Measurements from ENCODE around the gene SLIT3. TPM values are rescaled to one million over a fixed set of nuclear protein-coding genes. Genes with fewer than 3 reads are reported as not detected.

SLIT3 gene
- total and polyA plus RNA-seq, 2 experiments from 2014 or later = 0.59 to 0.71 TPM

GRCh38 chr5:169272731-169273427 lies 28.1 kb downstream of the SLIT3 start:
- H3K27me3 ChIP-seq (ENCODE audit: insufficient read depth) = no peaks in the 10 kb centered on the region
- no peak overlapping the region for H3K4me2 ChIP-seq
- no peaks in the 10 kb centered on the region for H3F3A ChIP-seq (replicated peaks; ENCODE audit: low read depth)
- TF ChIP-seq ZNF331 (CRISPR knock-in tag; IDR thresholded peaks at IDR 0.05; ENCODE audit: low read depth) = no peak
- no peak for TF ChIP-seq STAT1 (IDR thresholded peaks at IDR 0.05; ENCODE audit: unreplicated experiment)
- TF ChIP-seq, protein P1, sequence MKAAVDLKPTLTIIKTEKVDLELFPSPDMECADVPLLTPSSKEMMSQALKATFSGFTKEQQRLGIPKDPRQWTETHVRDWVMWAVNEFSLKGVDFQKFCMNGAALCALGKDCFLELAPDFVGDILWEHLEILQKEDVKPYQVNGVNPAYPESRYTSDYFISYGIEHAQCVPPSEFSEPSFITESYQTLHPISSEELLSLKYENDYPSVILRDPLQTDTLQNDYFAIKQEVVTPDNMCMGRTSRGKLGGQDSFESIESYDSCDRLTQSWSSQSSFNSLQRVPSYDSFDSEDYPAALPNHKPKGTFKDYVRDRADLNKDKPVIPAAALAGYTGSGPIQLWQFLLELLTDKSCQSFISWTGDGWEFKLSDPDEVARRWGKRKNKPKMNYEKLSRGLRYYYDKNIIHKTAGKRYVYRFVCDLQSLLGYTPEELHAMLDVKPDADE (IDR thresholded peaks at IDR 0.05) = no peak
- TF ChIP-seq, protein P2, sequence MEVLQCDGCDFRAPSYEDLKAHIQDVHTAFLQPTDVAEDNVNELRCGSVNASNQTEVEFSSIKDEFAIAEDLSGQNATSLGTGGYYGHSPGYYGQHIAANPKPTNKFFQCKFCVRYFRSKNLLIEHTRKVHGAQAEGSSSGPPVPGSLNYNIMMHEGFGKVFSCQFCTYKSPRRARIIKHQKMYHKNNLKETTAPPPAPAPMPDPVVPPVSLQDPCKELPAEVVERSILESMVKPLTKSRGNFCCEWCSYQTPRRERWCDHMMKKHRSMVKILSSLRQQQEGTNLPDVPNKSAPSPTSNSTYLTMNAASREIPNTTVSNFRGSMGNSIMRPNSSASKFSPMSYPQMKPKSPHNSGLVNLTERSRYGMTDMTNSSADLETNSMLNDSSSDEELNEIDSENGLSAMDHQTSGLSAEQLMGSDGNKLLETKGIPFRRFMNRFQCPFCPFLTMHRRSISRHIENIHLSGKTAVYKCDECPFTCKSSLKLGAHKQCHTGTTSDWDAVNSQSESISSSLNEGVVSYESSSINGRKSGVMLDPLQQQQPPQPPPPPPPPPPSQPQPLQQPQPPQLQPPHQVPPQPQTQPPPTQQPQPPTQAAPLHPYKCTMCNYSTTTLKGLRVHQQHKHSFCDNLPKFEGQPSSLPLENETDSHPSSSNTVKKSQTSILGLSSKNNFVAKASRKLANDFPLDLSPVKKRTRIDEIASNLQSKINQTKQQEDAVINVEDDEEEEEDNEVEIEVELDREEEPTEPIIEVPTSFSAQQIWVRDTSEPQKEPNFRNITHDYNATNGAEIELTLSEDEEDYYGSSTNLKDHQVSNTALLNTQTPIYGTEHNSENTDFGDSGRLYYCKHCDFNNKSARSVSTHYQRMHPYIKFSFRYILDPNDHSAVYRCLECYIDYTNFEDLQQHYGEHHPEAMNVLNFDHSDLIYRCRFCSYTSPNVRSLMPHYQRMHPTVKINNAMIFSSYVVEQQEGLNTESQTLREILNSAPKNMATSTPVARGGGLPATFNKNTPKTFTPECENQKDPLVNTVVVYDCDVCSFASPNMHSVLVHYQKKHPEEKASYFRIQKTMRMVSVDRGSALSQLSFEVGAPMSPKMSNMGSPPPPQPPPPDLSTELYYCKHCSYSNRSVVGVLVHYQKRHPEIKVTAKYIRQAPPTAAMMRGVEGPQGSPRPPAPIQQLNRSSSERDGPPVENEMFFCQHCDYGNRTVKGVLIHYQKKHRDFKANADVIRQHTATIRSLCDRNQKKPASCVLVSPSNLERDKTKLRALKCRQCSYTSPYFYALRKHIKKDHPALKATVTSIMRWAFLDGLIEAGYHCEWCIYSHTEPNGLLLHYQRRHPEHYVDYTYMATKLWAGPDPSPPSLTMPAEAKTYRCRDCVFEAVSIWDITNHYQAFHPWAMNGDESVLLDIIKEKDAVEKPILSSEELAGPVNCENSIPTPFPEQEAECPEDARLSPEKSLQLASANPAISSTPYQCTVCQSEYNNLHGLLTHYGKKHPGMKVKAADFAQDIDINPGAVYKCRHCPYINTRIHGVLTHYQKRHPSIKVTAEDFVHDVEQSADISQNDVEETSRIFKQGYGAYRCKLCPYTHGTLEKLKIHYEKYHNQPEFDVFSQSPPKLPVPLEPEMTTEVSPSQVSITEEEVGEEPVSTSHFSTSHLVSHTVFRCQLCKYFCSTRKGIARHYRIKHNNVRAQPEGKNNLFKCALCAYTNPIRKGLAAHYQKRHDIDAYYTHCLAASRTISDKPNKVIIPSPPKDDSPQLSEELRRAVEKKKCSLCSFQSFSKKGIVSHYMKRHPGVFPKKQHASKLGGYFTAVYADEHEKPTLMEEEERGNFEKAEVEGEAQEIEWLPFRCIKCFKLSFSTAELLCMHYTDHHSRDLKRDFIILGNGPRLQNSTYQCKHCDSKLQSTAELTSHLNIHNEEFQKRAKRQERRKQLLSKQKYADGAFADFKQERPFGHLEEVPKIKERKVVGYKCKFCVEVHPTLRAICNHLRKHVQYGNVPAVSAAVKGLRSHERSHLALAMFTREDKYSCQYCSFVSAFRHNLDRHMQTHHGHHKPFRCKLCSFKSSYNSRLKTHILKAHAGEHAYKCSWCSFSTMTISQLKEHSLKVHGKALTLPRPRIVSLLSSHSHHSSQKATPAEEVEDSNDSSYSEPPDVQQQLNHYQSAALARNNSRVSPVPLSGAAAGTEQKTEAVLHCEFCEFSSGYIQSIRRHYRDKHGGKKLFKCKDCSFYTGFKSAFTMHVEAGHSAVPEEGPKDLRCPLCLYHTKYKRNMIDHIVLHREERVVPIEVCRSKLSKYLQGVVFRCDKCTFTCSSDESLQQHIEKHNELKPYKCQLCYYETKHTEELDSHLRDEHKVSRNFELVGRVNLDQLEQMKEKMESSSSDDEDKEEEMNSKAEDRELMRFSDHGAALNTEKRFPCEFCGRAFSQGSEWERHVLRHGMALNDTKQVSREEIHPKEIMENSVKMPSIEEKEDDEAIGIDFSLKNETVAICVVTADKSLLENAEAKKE (CRISPR knock-in tag; IDR thresholded peaks at IDR 0.05) = no peak
- no peak for TF ChIP-seq CTCF (conservative IDR thresholded peaks at IDR 0.05; ENCODE audit: low read depth in 2 of 2)
- TF ChIP-seq ZNF114 (CRISPR knock-in tag; IDR thresholded peaks at IDR 0.05) = no peak
- no peak for TF ChIP-seq CREB1 (CRISPR knock-in tag; IDR thresholded peaks at IDR 0.05; ENCODE audit: low read depth)
- no peak for TF ChIP-seq EZH2 (IDR thresholded peaks at IDR 0.05; ENCODE audit: low read depth, unreplicated experiment)
- TF ChIP-seq REST (IDR thresholded peaks at IDR 0.05; ENCODE audit: unreplicated experiment) = no peak
- no peak for TF ChIP-seq EZH2phosphoT487 (IDR thresholded peaks at IDR 0.05; ENCODE audit: unreplicated experiment)
- no peak for TF ChIP-seq NANOG (IDR thresholded peaks at IDR 0.05; ENCODE audit: borderline replicate concordance)
- no peak for TF ChIP-seq POLR2AphosphoS5 (IDR thresholded peaks at IDR 0.05; ENCODE audit: low read depth)
- TF ChIP-seq JUNB (IDR thresholded peaks at IDR 0.05; ENCODE audit: unreplicated experiment) = no peak
- H3K36me3 ChIP-seq (ENCODE audit: insufficient read depth) = no peaks in the 10 kb centered on the region
- H3K4me1 ChIP-seq (ENCODE audit: insufficient read depth) = no peaks in the 10 kb centered on the region
- H4K20me1 ChIP-seq (replicated peaks; ENCODE audit: insufficient read depth) = no peaks in the 10 kb centered on the region
- Mint-ChIP-seq H3K4me3 (no peak overlapping the region), H3K9me3 (no peaks in the 10 kb centered on the region), H3K36me3 (ENCODE audit: low read depth) (no peaks in the 10 kb centered on the region), H3K4me1 (peaks cover 6% of the 10 kb centered on the region), H3K27me3 (ENCODE audit: insufficient read depth, low read depth, poor library complexity) (peaks cover 3% of the 10 kb centered on the region), H3K27ac (peak overlapping the region; percentile 64; the same call in 1 of the 2 replicates)
- H3K79me2 ChIP-seq (replicated peaks; ENCODE audit: insufficient read depth) = no peaks in the 10 kb centered on the region
- H3K4me3 ChIP-seq = no peak overlapping the region
- no peak overlapping the region for H3K27ac ChIP-seq (ENCODE audit: low read depth)
- no peak for ATAC-seq
- no peak for DNase-seq (ENCODE audit: low spot score)
- H2AFZ ChIP-seq = 0 out of 2 replicates have a peak overlapping the region, but pooled peaks have one; percentile 14
- H3K9me2 ChIP-seq (ENCODE audit: insufficient read depth) = no peaks in the 10 kb centered on the region

All from GM23338 (cell line).